GM19463 (cell line): ENCODE results near the gene TUBB2A.
"Not testable (repeated sequence)": the region's sequence is repeated elsewhere in the genome, so short reads cannot be mapped to it uniquely, and the experiment has no call there.

ENCODE experiments used
- ATAC-seq: cut with Tn5 transposase; IDR thresholded peaks from one replicate; pipeline ENCODE4 v1.9.1; 2021; ENCODE audit warnings: mild to moderate bottlenecking, moderate library complexity; ENCODE audit not compliant: unreplicated experiment

The TUBB2A gene

DNA sequence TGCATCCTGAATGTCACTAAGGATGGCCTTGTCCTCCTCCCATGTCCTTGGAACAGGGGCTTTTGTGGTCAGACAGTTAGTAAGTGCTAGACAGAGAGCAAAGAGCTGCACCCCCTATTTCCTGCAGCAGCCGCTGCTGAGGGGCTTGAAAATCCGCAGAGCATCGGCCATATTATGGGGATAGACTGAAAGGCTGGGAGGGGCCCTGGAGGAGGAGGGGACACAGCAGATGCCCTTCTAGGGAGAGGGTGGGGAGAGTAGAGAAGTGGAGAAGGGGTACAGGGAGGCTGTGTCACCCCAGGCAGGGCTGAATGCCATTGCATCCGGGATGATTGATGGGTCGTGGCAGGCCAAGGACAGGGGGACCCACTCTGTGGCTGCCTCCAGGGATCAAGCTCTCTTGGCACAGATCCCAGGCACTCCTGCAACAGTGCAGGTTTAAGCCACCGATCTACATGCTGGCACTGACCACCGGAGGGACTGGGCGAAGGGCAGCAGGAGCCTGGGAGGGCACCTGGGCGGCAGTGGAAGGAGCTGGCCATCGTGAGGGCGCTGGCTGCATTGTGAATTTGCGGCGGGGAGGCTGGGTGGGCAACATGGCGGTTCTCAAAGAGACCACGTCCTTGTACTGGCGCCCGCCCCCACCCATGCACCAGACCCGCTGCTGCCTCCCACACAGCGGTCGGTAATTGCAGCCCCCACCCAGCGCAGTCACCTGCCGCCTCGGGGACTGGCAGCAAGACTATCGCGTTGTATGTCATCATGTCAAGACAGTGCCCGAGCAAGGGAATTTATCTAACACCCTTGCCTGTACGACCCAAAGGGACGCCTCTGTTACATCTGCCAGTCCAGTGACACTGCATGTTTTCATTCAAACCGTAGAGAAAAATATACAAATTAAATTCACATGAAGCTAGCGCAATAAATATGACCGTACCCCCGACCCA, 887 bp downstream of the TUBB2A start:
- ATAC-seq = not testable (repeated sequence)

DNA sequence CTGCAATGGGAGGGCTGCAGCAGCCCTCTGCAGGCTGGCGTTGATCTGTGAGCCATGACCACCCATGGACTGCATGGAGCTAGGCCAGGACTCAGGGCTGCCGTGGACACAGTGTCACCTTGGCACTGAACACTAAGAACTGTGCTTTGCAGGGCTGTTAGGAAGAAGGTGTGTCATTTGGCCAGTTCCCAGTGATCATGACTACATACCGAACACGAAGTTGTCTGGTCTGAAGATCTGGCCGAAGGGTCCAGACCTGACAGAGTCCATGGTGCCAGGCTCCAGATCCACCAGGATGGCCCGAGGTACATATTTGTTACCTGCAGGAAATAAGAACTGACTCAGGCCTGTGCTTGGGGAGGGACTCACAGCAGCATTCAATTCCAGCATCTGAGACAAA, 1.9 kb downstream of the TUBB2A start:
- not testable (repeated sequence) for ATAC-seq

DNA sequence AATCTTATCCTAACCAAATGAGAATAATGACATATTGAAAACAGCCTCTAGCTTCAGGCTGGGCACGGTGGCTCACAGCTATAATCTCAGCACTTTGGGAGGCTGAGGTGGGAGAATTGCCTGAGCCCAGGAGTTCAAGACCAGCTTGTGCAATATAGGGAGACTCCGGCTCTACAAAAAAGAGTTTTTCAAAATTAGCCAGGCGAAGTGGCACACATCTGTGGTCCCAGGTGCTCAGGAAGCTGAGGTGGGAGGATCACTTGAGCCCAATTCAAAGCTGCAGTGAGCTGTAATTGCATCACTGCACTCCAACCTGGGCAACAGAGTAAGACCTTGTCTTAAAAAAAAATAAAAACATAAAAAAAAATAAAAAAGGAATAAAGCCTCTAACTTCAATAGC, 4.7 kb downstream of the TUBB2A start:
- ATAC-seq = no peak

DNA sequence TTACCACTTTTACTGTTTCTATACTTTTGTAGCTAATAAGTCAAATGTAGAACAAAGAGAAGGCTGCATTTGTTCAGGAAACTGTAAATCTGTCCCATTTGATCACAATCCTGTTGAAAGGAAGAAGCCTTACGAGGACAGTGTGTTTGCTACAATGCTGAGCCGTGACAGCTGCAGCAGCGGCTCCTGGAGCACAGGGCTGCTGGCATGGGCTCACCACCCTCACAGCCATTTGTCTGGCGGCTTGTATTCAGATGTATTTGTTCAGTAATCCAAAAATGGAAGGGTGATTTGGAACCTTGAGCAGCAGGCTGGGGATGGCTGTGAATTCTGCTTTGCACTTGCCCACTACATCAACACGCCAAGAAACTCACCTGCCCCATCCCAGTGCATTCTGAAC, 5.7 kb downstream of the TUBB2A start:
- no peak for ATAC-seq

DNA sequence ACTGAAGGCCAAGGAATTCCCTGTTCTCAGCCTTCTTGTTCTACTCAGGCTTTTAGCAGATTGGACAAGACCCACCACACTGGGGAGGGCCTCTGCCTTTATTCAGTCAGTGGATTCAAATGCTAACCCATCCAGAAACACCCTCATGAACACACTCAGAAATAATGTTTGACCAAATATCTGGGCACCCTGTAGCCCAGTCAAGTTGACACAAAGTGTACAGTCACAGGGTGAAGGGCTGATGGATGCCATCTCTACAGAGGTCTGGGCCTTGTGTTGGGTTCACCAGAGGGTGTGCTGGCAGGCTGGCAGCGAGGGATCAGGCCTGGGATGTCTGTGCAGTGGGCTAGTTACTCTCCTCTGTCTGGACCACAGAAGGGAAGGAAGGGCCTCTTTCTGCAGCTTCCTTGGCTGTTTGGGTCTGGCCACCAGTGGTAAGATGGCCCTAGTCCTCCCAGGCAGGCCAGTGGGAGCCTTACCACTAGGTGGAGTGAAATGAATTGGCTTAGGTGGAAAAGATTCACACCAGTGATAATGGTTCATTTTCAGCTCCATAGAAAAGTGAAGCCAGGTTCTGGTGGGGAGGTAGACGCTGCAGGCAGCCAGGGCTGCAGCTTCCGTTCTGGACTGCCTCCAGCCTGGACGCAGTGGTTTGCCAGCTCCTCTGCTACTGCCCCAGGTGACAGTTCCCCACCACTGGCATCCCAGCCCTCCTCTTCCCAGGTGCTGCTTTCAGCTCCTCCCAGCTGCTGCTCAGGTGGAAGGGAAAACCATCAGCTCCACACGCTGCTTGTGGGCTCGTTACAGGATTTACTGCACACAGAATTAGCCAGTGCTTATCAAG, 9.2 kb downstream of the TUBB2A start:
- no peak for ATAC-seq

DNA sequence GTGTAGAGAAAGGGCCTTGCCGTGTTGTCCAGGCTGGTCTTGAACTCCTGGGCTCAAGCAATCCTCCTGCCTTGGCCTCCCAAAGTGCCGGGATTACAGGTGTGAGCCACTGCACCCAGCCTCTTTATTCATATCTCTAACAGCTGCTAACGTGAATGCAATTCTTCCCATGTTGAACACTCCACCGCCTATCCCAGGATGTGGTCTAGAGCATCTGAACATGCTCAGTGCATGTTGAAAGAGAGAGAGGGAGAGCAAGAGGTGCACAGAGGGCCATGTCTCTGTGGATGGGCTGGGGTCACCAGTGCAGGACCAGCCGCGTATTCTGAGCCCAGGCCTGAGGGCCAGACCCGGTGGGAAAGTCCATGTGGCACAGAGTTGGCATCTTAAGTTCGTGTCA, 12.8 kb downstream of the TUBB2A start:
- ATAC-seq = no peak

DNA sequence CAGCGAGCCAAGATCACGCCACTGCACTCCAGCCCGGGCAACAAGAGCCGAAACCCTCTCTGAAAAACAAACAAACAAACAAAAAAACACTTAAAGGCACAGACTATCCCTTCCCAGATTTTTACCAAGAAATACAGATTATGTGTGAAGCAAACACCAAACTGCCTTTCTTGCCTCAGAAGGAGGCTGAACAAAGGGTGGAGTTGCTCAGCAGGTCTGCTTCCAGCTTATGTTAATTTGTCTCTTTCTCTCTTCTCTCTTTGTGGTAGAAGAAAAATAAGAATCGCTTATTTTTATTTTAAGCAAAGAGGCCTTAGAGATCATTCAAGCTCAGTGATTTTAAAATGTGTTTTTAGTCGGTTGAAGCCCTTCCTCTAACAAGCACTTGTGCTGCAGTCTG, 14.2 kb downstream of the TUBB2A start:
- no peak for ATAC-seq

DNA sequence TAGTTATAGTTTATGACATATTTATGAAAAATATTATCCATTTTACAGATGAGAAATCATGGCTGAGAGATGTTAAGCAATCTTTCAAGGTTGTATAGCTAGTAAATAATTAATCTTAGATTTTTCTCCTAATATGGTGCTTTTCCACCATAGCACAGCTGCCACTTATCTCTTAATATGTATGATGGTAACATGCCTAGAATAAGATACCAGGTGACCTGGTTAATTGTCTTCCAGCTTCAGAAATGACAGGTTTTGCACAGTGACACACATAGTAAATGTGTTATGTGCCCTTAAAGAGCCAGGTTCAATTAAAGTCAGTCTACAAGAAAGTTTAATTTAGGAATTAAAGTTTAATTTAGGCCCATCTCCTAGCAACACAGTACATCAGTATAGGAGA, 14.8 kb downstream of the TUBB2A start:
- no peak for ATAC-seq

DNA sequence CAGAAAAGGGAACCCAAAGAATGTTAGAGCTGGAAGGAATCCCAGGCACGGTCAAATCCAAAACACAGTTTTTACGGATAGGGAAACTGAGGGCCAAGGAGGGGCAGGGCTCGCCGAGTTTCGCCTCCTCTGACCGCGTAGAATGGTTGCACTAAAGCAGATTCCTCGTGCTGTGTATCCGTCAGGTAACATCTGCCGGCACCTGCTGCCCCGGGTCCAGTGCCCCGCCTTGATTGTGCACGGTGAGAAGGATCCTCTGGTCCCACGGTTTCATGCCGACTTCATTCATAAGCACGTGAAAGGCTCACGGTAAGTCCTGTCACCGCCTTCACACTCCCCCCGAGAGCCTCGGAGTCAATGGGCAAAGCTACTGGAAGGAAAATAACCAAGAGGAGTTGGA, 17.1 kb downstream of the TUBB2A start:
- ATAC-seq = no peak

DNA sequence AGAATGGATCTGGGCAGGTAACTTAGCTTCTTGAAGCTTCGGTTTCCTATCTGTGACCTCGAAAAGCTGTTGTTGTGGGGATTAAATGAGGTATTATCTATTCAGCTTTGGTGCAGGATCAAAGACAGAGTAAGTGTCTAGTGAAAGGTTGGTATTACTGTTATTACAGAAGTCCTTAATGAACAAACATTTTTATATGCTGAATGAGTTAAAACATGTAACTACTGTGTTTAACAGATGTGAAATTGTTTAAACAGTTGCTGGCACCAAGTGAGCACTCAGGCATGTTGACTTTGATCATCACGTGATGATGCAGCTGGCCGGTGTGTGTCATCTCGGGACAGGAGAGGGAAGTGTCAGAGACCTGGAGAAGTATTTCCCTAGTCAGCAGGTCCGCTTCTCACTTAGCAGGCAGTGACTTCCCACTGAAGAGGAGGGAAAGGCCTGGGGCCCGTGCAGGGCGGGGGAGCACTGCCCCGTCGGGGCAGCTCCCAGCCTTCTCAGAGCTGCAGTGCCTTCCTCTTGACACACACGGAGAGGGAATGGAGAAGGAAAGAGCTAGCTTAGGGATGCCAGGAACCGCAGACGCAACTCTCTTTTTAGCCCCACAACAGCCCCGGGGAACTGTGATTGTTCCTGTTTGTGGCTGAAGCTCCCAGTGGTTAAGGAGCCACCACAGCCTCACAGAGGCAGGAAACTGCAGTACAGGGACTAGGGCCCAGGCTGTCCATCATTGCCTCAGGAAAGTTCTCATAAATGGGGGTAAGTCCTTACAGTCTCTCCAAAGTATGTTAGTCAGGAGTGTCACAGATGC, 18.0 kb downstream of the TUBB2A start:
- ATAC-seq = peak; percentile 74

DNA sequence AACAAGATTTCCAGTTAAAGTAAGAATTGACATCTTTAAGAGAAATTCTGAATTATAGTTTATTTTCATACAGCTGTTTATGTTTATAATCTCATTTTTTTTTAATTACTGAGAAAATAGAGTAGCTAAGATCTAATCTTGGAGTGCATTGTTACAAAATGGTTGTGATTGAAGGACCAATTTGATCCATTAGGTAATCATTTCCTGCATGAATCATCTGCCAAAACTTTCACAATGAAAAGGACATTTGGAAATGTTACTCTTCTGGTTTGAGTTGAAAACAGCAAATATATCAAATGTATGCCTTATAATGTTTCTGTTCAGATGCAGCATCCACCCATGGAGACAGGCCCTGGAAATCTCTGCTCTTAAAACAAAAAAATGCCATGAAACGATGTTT, 19.0 kb downstream of the TUBB2A start:
- ATAC-seq = no peak

DNA sequence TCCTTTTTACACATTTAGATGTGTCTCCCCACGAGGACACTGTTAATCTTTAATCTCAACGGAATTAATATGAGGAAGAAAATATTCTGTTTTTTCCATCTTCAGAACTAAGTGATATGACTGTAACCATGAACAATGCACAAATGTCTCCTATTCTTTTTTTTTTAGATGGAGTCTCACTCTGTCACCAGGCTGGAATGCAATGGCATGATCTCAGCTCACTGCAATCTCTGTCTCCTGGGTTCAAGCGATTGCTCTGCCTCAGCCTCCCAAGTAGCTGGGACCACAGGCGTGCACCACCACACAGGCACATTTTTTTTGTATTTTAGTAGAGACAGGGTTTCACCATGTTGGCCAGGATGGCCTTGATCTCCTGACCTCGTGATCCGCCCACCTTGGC, 19.5 kb downstream of the TUBB2A start:
- not testable (repeated sequence) for ATAC-seq

DNA sequence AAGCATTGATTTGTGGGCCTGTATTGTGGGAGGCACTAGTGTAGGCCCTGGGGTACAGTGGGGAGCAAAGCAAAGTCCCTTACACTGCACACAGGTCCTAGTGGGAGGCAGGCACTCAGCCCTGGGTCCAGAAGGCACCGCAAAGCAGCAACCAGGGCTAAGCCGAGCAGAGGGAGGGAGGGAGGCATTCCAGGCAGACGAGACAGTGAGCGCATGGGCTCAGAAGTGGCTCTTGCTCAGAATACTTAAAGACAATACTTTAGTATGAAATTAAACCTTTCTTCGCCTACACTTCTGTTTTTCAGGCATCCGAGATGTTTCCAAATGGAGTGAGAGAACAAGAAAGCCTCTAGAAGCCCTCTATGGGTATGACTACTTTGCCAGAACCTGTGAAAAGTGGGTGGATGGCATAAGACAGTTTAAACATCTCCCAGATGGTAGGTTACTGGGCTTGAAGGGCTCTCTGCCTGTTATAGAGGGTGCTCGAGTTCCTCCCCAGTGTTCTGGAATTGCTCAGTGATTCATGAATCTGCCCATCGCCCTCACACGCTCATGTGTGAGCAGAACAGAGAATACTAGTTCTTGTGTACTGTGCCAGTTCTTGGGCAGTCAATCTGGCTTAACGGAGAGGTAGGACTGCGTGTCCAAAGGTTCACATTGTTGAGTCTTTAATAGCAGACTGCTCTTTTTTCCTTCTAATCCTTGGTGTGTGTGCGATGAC, 20.1 kb downstream of the TUBB2A start:
- ATAC-seq = no peak

DNA sequence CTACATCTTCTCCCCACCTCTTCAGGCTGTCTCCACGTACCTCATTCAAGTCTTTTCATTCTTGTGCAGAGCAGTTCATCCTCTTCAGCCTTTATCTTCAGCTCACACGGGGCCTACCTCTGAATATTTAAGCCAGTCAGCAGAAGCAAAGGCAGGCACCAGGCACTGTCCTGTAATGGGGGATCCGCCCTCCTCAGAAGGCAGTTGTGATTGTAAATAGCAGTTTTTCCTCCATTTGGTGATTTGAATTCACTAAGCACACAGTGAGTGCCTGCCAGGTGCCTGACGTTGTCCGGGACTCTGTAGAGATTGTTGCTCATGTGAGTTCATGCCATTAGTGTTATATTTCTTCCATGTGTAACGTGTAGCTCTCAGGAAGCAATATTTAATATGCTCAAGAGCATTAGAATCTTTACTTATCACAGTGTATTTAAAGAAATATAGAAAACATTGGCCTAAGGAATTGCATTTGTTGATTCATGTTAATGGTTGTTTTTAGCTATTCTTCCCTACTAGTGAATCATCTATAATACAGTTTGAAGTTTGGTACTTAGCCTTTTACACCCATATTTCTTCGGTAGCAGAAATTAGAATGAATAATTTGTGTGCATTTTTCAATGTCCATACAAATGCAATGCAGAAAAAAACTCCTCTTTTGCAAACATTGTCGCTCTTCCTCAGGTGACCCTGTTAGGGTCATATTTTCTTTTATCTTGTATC, 20.9 kb downstream of the TUBB2A start:
- no peak for ATAC-seq

DNA sequence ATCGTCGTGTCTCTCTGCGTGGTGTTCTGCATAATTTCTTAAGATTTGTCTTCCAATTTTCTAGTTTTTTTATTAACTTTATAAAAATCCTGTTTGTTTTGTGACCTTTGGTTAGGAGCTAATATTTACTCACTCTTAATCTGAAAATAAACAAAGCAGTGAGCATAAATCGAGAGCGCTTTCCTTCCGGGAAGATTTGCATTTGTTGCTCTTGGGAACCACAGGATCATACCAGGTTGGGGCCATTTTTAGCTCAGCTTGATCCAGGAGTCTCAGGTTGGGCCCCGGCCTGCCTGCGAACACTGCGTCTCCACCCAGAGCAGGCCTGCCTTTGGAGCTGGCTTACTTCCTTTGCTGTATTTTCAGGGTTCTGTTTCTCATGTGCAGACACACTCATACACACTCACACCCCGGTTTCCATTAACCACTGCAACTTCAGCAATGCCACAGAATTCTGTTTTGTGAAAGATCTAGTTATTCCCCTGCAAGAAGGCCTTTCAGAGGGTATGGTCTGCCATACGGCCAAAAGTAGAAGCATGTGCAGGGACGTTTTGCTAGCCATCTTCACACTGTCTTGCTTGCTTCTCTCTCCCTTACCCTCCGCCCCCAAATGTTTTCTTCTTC, 21.6 kb downstream of the TUBB2A start:
- no peak for ATAC-seq

DNA sequence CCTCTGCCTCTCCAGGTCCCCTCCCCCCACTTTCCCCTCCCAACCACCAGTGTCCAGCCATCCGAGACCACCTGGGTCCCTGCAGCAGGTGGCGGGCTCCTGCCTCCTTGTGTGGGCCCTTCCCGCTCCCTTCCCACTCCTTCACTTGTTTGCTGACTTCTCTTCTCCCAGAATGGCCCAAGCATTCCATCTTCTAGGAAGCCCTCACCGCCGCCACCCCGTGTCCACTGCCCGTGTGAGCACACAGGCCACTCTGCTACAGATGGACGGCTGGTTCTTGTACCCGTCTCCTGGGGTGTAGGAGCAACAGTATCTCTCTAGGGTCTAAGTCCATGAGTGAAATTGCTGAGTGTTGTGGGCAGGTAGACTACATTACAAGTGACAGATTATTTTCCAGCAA, 23.8 kb downstream of the TUBB2A start:
- no peak for ATAC-seq

DNA sequence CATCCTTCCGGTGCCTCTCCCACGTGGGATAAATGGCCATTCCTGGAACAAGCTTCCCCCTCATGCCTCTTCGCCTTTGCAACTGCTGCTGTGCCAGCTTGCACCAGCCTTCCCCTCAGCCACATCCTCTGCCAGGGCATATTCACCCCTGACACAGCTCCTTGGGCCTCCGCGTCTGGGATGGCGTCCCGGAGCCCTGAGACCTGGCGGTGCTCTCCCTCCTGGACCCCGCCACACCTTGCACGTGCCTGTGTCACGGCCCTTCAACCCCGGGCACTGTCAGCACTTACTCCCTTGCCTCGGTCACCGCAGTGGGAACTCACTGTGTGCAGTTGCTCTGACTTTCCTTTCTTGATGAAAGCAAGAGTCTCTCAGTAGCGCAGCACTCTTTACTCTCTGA, 25.6 kb downstream of the TUBB2A start:
- ATAC-seq = no peak

DNA sequence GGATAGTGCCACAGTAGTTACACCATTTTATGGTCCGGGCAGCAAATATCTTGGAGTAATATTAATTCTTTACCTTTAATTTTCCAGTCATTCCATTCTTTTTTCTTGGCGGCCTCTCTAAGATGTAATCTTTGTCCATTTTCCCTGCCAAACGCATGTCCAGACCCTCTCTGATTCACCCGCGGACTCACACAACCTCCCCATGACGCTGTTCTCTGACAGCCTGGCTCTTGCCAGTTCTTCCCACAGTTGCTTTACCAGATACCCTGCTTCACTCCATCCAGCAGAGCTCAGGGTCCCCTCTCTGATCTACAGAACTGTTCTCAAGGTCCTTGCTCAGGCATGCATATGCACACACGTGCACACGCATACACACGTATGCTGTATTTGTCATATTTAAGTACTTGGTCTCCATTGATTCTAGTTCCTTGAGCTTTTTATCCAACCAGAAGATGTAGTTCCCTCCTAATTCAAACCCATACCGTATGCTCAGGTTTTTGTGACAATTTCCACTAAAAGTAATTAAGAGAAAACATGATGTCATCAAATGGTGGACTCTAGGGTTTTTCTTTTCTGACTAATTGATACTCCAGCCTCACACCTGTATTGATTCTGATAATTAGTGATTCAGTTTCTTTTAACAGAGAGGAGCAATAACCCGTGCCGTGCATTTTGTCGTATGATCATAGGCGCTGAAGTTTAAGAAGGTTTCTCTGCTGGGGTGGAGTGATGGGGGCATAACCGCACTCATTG, 28.8 kb downstream of the TUBB2A start:
- no peak for ATAC-seq

DNA sequence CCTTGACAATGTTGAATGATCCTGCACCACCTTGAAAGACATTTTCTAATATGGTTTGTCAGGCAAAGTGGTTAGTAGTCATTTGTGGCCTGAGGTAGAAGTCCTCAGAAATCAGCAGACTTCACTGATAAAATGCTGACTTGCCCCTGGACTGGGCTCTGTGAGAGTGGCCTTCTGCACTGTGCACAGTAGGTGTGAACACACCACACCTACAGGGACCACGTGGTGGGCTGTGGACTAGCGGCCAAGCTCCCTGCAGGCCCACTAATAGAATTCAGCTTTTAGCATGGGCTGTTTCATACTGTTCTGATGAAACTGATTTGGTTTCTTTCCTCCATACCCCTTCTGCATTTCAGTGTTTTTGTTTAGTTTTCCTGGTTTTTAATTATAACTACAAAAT, 31.5 kb downstream of the TUBB2A start:
- no peak for ATAC-seq
